Fibroblast of lung (primary cell): ENCODE data around the gene RNF41. TPM values are rescaled to one million over a fixed set of nuclear protein-coding genes. Genes with fewer than 3 reads are reported as not detected.

Experiments used
- DNase-seq, 2 donors: peaks; one replicate each; pipeline versions ENCODE4 v3.0.0 to v3.0.0-alpha.2; 2010; ENCODE audit warnings: low read depth in 2 of 2
- H2AFZ ChIP-seq: 2 replicates; pipeline ENCODE4 v1.5.1; 2012; ENCODE audit warnings: low read length, control low read depth, inconsistent platforms
- H3K27ac ChIP-seq: 2 replicates; pipeline ENCODE4 v1.5.1; 2011; ENCODE audit warnings: low read length, control low read depth; ENCODE audit not compliant: insufficient read depth
- H3K27me3 ChIP-seq: 2 replicates; pipeline ENCODE4 v1.5.1; 2011; ENCODE audit warnings: mild to moderate bottlenecking, low read length; ENCODE audit not compliant: control insufficient read depth, insufficient read depth
- H3K36me3 ChIP-seq: 2 replicates; pipeline ENCODE4 v1.5.1; 2011; ENCODE audit warnings: low read length; ENCODE audit not compliant: control insufficient read depth, insufficient read depth
- H3K4me1 ChIP-seq: 2 replicates; pipeline ENCODE4 v1.5.1; 2011; ENCODE audit warnings: low read length; ENCODE audit not compliant: control insufficient read depth, insufficient read depth; ENCODE audit errors: extremely low read depth
- H3K4me2 ChIP-seq: 2 replicates; pipeline ENCODE4 v1.5.1; 2011; ENCODE audit warnings: low read length, control low read depth; ENCODE audit not compliant: insufficient read depth; ENCODE audit errors: extremely low read depth
- H3K4me3 ChIP-seq, 4 experiments: fragments of 200-600 bp in 1 of 4; sonication (generic) in 1 of 4; replicated peaks in 1 of 4; 2 replicates each; pipeline ENCODE4 v1.5.1; 2011 to 2016; ENCODE audit warnings: low read length in 4 of 4, low read depth in 3 of 4, mild to moderate bottlenecking in 3 of 4, control low read depth in 2 of 4, inconsistent platforms in 1 of 4, mixed read lengths in 1 of 4; ENCODE audit not compliant: insufficient read depth in 1 of 4; ENCODE audit errors: control extremely low read depth in 1 of 4
- H3K79me2 ChIP-seq: 2 replicates; pipeline ENCODE4 v1.5.1; 2012; ENCODE audit warnings: mild to moderate bottlenecking, low read length, inconsistent platforms; ENCODE audit not compliant: control insufficient read depth, insufficient read depth
- H3K9ac ChIP-seq: 2 replicates; pipeline ENCODE4 v1.5.1; 2011; ENCODE audit warnings: mild to moderate bottlenecking, low read length, control low read depth; ENCODE audit not compliant: insufficient read depth
- H3K9me3 ChIP-seq: 2 replicates; pipeline ENCODE4 v1.5.1; 2012; ENCODE audit warnings: low read depth, low read length; ENCODE audit not compliant: control insufficient read depth, insufficient read depth
- H4K20me1 ChIP-seq: 2 replicates; pipeline ENCODE4 v1.5.1; 2011; ENCODE audit warnings: low read length; ENCODE audit not compliant: control insufficient read depth, insufficient read depth; ENCODE audit errors: extremely low read depth
- EZH2 ChIP-seq: IDR thresholded peaks from 2 replicates; pipeline ENCODE4 v1.5.1; 2012; ENCODE audit warnings: low read length, control low read depth, mild to moderate bottlenecking; ENCODE audit errors: missing control alignments
- polyA plus RNA-seq, 2 donors: library from polyadenylated mRNA; depleted of rRNA in 1 of 2; stranded (reverse) in 1 of 2; unstranded in 1 of 2; fragments of >200 nt; gene quantifications; 2 replicates each; pipeline ENCODE4 v1.2.1, GENCODE V29; 2011 to 2012; ENCODE audit warnings: missing spikeins in 1 of 2
- total RNA-seq: library from RNA; depleted of rRNA; stranded (reverse); fragments of >200 nt; gene quantifications from 2 replicates; pipeline ENCODE4 v1.2.1, GENCODE V29; 2014
- TF ChIP-seq, protein P1 (sequence below), 2 donors: IDR thresholded peaks in 1 of 2; conservative IDR thresholded peaks in 1 of 2; 1 replicate in 1 of 2; 2 replicates in 1 of 2; pipeline ENCODE4 v1.5.1; 2011 to 2012; ENCODE audit warnings: low read length in 2 of 2, control low read depth in 1 of 2, inconsistent platforms in 1 of 2, low read depth in 1 of 2, mild to moderate bottlenecking in 1 of 2

RNF41 gene
- total and polyA plus RNA-seq, 2 donors (not counting 1 experiment from before 2014, with no cell fraction given): 99.7 to 199 TPM

DNA sequence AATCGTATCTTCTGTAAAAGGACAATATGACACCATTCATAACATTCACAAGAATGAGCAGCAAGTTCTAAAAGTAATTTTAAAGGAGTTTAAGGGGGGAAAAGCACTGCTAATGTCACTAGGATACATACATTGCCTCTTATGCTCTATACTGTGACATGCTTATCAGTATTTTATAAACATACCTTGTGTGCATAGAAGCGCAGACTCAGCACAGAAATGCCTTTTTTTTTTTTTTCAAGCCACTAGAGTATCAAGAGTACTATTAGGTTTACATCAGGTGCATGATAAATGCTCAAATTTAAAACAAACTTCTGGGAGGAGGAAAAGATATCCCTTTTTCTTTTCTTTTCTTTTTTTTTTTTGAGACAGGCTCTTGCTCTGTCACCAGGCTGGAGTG lies 18.9 kb downstream of the RNF41 start:
- Histone ChIP-seq H3K79me2 (no peaks in the 10 kb centered on the region), H3K36me3 (peaks cover 16% of the 10 kb centered on the region), H3K9me3 (no peaks in the 10 kb centered on the region), H3K9ac (no peak overlapping the region), H3K4me3 (no peak overlapping the region), H4K20me1 (no peaks in the 10 kb centered on the region), H3K27me3 (no peaks in the 10 kb centered on the region), H3K4me1 (peaks cover 5% of the 10 kb centered on the region), H3K4me2 (no peak overlapping the region), H2AFZ (no peak overlapping the region), H3K27ac (no peak overlapping the region)
- TF ChIP-seq, protein P1, sequence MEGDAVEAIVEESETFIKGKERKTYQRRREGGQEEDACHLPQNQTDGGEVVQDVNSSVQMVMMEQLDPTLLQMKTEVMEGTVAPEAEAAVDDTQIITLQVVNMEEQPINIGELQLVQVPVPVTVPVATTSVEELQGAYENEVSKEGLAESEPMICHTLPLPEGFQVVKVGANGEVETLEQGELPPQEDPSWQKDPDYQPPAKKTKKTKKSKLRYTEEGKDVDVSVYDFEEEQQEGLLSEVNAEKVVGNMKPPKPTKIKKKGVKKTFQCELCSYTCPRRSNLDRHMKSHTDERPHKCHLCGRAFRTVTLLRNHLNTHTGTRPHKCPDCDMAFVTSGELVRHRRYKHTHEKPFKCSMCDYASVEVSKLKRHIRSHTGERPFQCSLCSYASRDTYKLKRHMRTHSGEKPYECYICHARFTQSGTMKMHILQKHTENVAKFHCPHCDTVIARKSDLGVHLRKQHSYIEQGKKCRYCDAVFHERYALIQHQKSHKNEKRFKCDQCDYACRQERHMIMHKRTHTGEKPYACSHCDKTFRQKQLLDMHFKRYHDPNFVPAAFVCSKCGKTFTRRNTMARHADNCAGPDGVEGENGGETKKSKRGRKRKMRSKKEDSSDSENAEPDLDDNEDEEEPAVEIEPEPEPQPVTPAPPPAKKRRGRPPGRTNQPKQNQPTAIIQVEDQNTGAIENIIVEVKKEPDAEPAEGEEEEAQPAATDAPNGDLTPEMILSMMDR (conservative IDR thresholded peaks at IDR 0.05 in 1 of 2, IDR thresholded peaks at IDR 0.05 in 1 of 2; ENCODE audit: low read depth in 1 of 2, low read length in 2 of 2): no peak
- TF ChIP-seq EZH2: no peak
- DNase-seq: no peak

DNA sequence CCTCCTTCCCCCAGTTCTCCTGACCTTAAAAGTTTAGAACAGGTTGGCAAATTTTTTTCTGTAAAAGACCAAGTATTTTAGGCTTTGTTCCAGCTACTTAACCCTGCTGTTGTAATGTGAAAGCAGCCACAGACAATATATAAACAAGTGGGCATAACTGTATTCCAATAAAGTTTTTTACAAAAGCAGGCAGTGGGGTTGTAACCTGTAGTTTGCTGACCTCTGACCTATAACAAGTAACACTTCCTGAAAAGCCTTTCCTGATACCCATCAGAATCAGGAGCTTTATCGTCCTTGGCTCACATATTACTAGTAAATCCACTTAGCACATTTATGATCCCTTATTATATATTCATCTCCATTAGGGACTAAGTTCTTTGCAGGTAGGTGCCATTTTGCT lies 19.4 kb downstream of the RNF41 start:
- no peak for DNase-seq
- no peak overlapping the region for H3K27ac ChIP-seq
- no peaks in the 10 kb centered on the region for H3K27me3 ChIP-seq
- H3K4me1 ChIP-seq: peaks cover 4% of the 10 kb centered on the region
- H3K4me3 ChIP-seq: no peak overlapping the region
- no peak for TF ChIP-seq EZH2
- TF ChIP-seq, protein P1 (conservative IDR thresholded peaks at IDR 0.05 in 1 of 2, IDR thresholded peaks at IDR 0.05 in 1 of 2; ENCODE audit: low read depth in 1 of 2, low read length in 2 of 2): no peak
- H2AFZ ChIP-seq: no peak overlapping the region
- no peaks in the 10 kb centered on the region for H3K79me2 ChIP-seq
- H3K4me2 ChIP-seq: no peak overlapping the region
- no peaks in the 10 kb centered on the region for H3K9me3 ChIP-seq
- no peak overlapping the region for H3K9ac ChIP-seq
- no peaks in the 10 kb centered on the region for H4K20me1 ChIP-seq
- H3K36me3 ChIP-seq: peaks cover 13% of the 10 kb centered on the region

DNA sequence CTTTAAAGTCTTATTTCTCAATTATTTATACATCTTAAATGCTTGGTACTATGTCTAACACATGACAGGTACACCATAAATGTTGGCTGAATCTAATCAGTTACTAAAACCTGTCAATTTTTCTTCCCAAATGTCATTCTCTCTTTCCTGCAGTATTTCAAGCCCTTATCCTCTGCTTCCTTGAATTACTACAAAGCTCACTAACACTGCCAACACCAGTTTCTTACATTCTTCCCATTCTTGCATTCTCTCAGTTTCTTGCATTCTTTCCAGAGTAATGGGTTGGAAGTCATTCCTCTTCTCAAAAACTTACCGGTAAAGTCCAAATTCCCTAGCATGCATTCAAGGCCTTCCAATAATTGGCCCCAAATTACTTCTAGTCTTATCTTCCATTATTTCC lies 22.9 kb downstream of the RNF41 start:
- H3K4me2 ChIP-seq: no peak overlapping the region
- peak in 1 of 2 donors; percentile 64 for DNase-seq
- H3K36me3 ChIP-seq: no peaks in the 10 kb centered on the region
- no peak for TF ChIP-seq EZH2
- TF ChIP-seq, protein P1 (conservative IDR thresholded peaks at IDR 0.05 in 1 of 2, IDR thresholded peaks at IDR 0.05 in 1 of 2; ENCODE audit: low read depth in 1 of 2, low read length in 2 of 2): no peak
- H3K4me3 ChIP-seq: no peak overlapping the region
- H3K27me3 ChIP-seq: no peaks in the 10 kb centered on the region
- H4K20me1 ChIP-seq: no peaks in the 10 kb centered on the region
- no peak overlapping the region for H3K9ac ChIP-seq
- H2AFZ ChIP-seq: no peak overlapping the region
- H3K4me1 ChIP-seq: no peaks in the 10 kb centered on the region
- no peaks in the 10 kb centered on the region for H3K79me2 ChIP-seq
- no peaks in the 10 kb centered on the region for H3K9me3 ChIP-seq
- no peak overlapping the region for H3K27ac ChIP-seq
